Measurements from ENCODE around the gene INTS3.
A peak's percentile ranks its signal among the peaks of the same experiment; 100 is the strongest.
"Not testable (repeated sequence)": the region's sequence is repeated elsewhere in the genome, so short reads cannot be mapped to it uniquely, and the experiment has no call there.

INTS3 gene

DNA sequence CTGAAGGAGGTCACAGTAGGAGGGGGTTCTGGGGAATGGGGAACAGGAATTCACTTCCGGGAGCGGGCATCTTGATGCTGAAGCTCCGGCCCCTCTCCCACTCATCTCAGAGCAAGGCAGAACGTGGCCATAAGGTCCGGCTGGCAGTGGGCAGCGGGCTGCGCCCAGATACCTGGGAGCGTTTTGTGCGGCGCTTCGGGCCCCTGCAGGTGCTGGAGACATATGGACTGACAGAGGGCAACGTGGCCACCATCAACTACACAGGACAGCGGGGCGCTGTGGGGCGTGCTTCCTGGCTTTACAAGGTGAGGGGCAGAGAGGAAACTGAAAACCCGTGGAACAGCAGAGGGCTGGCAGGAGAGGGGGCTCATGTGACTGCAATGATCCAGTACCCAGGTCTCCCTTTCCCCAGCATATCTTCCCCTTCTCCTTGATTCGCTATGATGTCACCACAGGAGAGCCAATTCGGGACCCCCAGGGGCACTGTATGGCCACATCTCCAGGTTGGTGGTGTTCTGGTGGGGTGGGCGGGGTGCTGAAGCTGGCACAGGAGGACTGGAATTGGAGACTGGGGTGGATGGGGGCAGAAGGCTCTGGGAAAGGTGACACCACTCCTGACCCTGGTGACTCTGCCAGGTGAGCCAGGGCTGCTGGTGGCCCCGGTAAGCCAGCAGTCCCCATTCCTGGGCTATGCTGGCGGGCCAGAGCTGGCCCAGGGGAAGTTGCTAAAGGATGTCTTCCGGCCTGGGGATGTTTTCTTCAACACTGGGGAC is 50.4 kb downstream of the INTS3 start:
- in situ Hi-C loops (cut with MboI; ENCODE audit: low sequenced_read_pairs, unreplicated experiment), result no loop called here
- DNase-seq (ENCODE audit: low spot score), result no peak
- no peak for TF ChIP-seq CTCF (IDR thresholded peaks at IDR 0.05; ENCODE audit: borderline replicate concordance, control extremely low read depth, extremely low read depth, insufficient read depth, missing control alignments)

DNA sequence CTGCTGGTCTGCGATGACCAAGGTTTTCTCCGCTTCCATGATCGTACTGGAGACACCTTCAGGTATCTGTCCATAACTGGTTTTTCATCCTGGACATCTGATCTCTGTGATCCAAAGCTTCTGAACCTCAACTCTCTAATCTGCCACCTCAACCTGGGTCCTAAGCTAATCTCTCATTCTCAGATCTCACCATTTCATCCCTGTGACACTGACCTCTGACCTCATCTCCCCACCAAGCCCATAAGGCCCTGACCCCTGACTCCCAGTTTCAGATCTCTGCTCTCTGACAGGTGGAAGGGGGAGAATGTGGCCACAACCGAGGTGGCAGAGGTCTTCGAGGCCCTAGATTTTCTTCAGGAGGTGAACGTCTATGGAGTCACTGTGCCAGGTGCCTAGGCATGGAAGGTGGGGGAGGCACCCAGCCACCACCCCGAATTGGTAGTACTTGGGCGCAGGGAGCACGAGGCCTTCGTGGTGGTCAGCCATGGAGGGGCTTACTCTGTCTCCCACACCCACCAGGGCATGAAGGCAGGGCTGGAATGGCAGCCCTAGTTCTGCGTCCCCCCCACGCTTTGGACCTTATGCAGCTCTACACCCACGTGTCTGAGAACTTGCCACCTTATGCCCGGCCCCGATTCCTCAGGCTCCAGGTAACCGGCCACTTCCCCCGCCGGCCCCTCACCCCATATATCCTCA is 51.1 kb downstream of the INTS3 start:
- in situ Hi-C loops (cut with MboI; ENCODE audit: low sequenced_read_pairs, unreplicated experiment), result no loop called here
- DNase-seq (ENCODE audit: low spot score), result no peak
- no peak for TF ChIP-seq CTCF (IDR thresholded peaks at IDR 0.05; ENCODE audit: borderline replicate concordance, control extremely low read depth, extremely low read depth, insufficient read depth, missing control alignments)

DNA sequence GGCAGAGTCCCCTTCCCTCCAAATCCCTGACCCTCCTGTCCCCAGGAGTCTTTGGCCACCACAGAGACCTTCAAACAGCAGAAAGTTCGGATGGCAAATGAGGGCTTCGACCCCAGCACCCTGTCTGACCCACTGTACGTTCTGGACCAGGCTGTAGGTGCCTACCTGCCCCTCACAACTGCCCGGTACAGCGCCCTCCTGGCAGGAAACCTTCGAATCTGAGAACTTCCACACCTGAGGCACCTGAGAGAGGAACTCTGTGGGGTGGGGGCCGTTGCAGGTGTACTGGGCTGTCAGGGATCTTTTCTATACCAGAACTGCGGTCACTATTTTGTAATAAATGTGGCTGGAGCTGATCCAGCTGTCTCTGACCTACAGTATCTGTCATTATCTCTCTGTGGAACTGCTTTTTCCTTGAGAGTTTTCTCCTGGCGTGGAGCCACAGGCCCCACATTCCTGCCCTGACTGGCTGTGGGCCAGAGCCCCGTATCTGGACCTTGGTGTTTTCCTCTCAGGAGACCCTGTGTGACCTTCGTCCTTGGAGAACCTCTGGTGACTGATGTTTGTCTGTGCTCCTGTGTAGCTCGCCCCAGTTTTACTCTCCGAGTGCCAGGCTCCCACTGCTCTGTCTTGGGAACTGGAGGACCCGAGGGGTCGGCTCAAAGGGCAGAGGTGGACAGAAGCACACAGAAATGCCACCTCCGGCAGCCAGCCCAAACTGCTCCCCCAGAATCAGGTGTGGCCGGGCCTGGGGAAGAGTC is 52.1 kb downstream of the INTS3 start:
- TF ChIP-seq CTCF (IDR thresholded peaks at IDR 0.05; ENCODE audit: borderline replicate concordance, control extremely low read depth, extremely low read depth, insufficient read depth, missing control alignments), result no peak
- in situ Hi-C loops (cut with MboI; ENCODE audit: low sequenced_read_pairs, unreplicated experiment), result no loop called here
- no peak for DNase-seq (ENCODE audit: low spot score)

DNA sequence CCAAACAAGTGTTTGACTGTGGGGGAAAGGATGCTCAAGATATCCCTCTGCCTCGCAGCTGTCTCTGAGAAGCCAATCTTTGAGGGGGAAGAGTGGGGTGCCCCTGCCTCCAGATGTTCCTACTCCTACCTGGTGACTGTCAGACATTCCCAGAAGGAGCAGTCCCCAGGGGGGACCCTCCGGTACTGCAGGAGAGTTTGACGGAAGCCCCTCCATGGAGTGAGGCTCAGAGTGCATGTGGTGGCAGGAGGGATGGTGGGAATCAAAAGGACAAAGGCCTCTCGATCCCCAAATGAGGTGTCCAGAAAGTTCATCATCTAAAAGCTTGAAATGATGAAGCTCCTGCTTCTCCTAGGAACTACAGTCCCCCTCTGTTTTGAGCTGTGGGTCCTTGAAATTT is 52.7 kb downstream of the INTS3 start:
- no peak for TF ChIP-seq CTCF (IDR thresholded peaks at IDR 0.05; ENCODE audit: borderline replicate concordance, control extremely low read depth, extremely low read depth, insufficient read depth, missing control alignments)
- in situ Hi-C loops (cut with MboI; ENCODE audit: low sequenced_read_pairs, unreplicated experiment), result no loop called here
- DNase-seq (ENCODE audit: low spot score), result no peak

DNA sequence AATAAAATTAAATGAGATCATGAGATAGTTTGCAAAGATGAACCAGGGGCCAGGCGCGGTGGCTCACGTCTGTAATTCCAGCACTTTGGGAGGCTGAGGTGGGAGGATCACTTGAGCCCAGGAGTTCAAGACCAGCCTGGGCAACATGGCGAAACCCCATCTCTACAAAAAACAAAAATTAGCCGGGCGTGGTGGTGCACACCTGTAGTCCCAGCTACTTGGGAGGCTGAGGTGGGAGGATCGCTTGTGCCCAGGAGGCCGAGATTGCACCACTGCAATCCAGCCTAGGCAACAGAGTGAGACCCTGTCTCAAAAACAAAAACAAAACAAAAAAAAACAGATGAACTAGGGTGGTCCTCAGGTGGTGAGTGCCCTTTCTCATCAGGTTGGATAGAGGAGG is 54.8 kb downstream of the INTS3 start:
- DNase-seq (ENCODE audit: low spot score); in situ Hi-C loops (cut with MboI; ENCODE audit: low sequenced_read_pairs, unreplicated experiment): not testable (repeated sequence)

GRCh38 chr1:153783233-153784190 is 55.7 kb downstream of the INTS3 start:
- DNase-seq (ENCODE audit: low spot score), result peak; percentile 98
- no peak for TF ChIP-seq CTCF (IDR thresholded peaks at IDR 0.05; ENCODE audit: borderline replicate concordance, control extremely low read depth, extremely low read depth, insufficient read depth, missing control alignments)
- in situ Hi-C loops (cut with MboI; ENCODE audit: low sequenced_read_pairs, unreplicated experiment), result no loop called here

All from GM13976 (cell line).